KMS-11 (cell line): ENCODE data around the gene DNTT.
A peak's percentile ranks its signal among the peaks of the same experiment; 100 is the strongest.

Experiments
- H2AFZ ChIP-seq: fragments of 200-600 bp; sonication (generic); 2 replicates; pipeline ENCODE4 v1.6.1; 2016; ENCODE audit warnings: antibody characterized with exemption, mixed run types, low read depth
- H3K27ac ChIP-seq: fragments of 200-600 bp; sonication (generic); 2 replicates; pipeline ENCODE4 v1.6.1; 2016; ENCODE audit warnings: mild to moderate bottlenecking, mixed run types
- H3K27me3 ChIP-seq: fragments of 200-600 bp; sonication (generic); 2 replicates; pipeline ENCODE4 v1.6.1; 2017; ENCODE audit warnings: mild to moderate bottlenecking, low read depth, mixed run types, moderate library complexity; ENCODE audit not compliant: insufficient read depth
- H3K36me3 ChIP-seq: fragments of 200-600 bp; sonication (generic); 2 replicates; pipeline ENCODE4 v1.6.1; 2017; ENCODE audit warnings: mild to moderate bottlenecking, mixed run types; ENCODE audit not compliant: insufficient read depth
- H3K4me1 ChIP-seq: fragments of 200-600 bp; sonication (generic); 2 replicates; pipeline ENCODE4 v1.6.1; 2016; ENCODE audit warnings: mild to moderate bottlenecking, low read depth, mixed run types; ENCODE audit not compliant: poor library complexity, severe bottlenecking
- H3K4me2 ChIP-seq: fragments of 200-600 bp; sonication (generic); 2 replicates; pipeline ENCODE4 v1.7.0; 2016; ENCODE audit warnings: mild to moderate bottlenecking, mixed run types
- H3K4me3 ChIP-seq: fragments of 200-600 bp; sonication (generic); IDR thresholded peaks from 2 replicates; pipeline ENCODE4 v1.6.1; 2017; ENCODE audit warnings: low read depth, low read length, mixed read lengths; ENCODE audit not compliant: insufficient read depth
- H3K79me2 ChIP-seq: fragments of 200-600 bp; sonication (generic); 2 replicates; pipeline ENCODE4 v1.6.1; 2016; ENCODE audit warnings: low read depth, mixed run types; ENCODE audit not compliant: insufficient read depth
- H3K9ac ChIP-seq: fragments of 200-600 bp; sonication (generic); 2 replicates; pipeline ENCODE4 v1.6.1; 2016; ENCODE audit warnings: mild to moderate bottlenecking, mixed run types
- H4K20me1 ChIP-seq: fragments of 200-600 bp; sonication (generic); 2 replicates; pipeline ENCODE4 v1.6.1; 2016; ENCODE audit warnings: mild to moderate bottlenecking, mixed run types; ENCODE audit not compliant: insufficient read depth
- TF ChIP-seq, protein P1 (sequence below): fragments of 200-600 bp; sonication (generic); conservative IDR thresholded peaks from 2 replicates; pipeline ENCODE4 v1.6.1; 2017; ENCODE audit warnings: low read depth, mild to moderate bottlenecking, antibody characterized with exemption, low read length, moderate library complexity, mixed read lengths

Gene DNTT

DNA sequence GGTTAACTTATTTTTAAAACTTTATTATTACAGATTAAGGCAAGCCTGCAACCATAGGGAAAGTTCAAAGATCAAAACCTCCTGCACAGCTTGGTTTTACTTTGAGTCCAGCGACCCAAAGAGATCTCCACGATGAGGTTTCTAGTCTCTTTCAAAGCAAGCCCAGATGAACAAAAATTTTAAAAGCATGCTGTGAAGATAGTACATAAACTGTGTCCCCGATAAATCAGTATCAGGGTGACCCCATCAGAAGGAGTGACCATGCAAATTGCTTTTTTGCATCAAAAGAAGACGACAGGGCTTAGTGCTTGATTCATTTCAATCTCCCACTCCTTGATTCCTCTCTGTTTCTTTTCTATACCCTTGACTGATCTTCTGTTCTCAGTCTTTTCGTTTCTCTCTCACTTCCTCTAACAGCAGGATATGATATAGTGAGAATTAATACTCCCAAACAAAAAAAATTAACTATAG, 16.0 kb upstream of the DNTT start:
- peaks cover 24% of the 10 kb centered on the region for H3K4me1 ChIP-seq
- H3K4me3 ChIP-seq, result no peak overlapping the region
- H3K9ac ChIP-seq, result peak overlapping the region; percentile 40; the same call in 1 of the 2 replicates

DNA sequence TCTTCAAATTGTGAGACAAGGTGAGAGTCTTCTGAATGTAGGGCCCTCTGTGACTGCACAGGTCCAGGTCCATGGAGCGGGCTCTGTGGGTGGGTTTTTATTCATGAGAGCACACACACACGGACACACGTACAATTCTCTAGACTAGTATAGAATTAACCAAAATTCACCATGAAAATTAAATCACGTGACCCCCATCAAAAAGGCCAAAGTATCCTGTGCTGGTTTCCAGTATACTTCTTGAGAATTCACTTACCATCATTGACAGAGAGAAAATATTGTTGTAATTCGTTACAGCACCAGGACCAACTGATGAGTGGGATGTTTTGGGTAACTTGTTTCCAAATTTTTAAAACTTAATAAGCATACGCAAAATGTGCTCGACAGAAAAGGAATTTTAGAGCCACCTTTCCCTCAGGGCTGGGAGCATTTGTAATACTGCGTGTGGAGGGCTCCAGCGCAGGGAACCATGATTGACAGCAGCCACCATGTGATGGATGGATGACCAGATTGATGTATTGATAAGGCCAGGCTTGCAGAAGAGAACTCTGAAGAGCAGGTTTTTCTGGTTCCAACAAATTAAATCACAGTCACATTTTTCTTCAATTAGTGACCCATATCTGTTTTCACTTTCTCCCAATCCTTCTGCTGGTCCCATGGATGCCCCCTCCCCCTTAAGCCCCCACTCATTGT, 14.9 kb upstream of the DNTT start:
- Histone ChIP-seq H3K27ac (no peak overlapping the region), H4K20me1 (no peaks in the 10 kb centered on the region), H3K9ac (no peak overlapping the region), H3K36me3 (no peaks in the 10 kb centered on the region), H3K4me2 (no peak overlapping the region), H2AFZ (no peak overlapping the region), H3K27me3 (no peaks in the 10 kb centered on the region), H3K4me3 (no peak overlapping the region), H3K79me2 (no peaks in the 10 kb centered on the region), H3K4me1 (peaks cover 24% of the 10 kb centered on the region)
- TF ChIP-seq, protein P1, sequence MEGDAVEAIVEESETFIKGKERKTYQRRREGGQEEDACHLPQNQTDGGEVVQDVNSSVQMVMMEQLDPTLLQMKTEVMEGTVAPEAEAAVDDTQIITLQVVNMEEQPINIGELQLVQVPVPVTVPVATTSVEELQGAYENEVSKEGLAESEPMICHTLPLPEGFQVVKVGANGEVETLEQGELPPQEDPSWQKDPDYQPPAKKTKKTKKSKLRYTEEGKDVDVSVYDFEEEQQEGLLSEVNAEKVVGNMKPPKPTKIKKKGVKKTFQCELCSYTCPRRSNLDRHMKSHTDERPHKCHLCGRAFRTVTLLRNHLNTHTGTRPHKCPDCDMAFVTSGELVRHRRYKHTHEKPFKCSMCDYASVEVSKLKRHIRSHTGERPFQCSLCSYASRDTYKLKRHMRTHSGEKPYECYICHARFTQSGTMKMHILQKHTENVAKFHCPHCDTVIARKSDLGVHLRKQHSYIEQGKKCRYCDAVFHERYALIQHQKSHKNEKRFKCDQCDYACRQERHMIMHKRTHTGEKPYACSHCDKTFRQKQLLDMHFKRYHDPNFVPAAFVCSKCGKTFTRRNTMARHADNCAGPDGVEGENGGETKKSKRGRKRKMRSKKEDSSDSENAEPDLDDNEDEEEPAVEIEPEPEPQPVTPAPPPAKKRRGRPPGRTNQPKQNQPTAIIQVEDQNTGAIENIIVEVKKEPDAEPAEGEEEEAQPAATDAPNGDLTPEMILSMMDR, result no peak

More for the DNA sequence above, 16.0 kb upstream of the DNTT start:
- TF ChIP-seq, protein P1, result no peak
- H4K20me1 ChIP-seq, result no peaks in the 10 kb centered on the region
- peak overlapping the region; percentile 72 for H3K4me2 ChIP-seq
- no peaks in the 10 kb centered on the region for H3K36me3 ChIP-seq
- no peaks in the 10 kb centered on the region for H3K79me2 ChIP-seq
- no peaks in the 10 kb centered on the region for H3K27me3 ChIP-seq
- H2AFZ ChIP-seq, result peak overlapping the region; percentile 70
- peak overlapping the region; percentile 71 for H3K27ac ChIP-seq

DNA sequence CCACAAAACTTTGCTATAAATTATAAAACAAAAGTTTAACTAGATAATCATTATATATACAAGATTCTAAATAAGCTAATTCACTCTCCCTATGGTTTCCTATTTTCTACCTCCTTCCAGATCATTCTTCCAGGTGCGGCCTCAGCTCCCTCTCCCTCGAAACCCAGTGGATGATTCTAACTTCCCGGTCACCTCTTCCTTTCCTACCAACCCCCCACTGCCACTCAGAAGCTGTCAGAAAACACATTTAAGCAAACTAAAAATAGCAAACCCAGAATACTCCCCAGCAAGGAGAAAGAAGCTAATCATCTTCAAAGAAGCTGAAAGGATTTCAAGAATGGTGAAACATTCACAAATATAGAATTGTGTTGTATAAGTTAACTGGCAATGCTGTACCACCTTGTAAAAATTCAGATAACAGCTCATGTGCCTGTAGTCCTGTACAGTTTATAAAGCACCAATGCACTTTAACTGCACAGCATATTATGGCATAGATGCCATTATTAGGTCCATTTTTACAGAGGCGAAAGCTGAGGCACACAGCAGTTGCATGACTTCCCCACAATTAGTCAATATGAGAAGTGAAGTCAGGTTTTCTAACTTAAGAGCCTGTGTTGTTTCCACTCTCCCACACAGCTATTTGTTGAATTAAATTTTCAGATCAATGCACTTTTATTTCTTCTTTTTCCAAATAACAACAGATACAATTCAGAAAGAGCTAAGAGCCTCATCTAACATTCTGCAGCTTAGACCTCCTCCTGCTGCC, 13.7 kb upstream of the DNTT start:
- Histone ChIP-seq H3K4me2 (no peak overlapping the region), H3K4me1 (peaks cover 24% of the 10 kb centered on the region), H3K27ac (no peak overlapping the region), H2AFZ (no peak overlapping the region), H3K79me2 (no peaks in the 10 kb centered on the region), H3K9ac (no peak overlapping the region), H4K20me1 (no peaks in the 10 kb centered on the region), H3K27me3 (no peaks in the 10 kb centered on the region), H3K36me3 (no peaks in the 10 kb centered on the region), H3K4me3 (no peak overlapping the region)
- TF ChIP-seq, protein P1, result no peak

DNA sequence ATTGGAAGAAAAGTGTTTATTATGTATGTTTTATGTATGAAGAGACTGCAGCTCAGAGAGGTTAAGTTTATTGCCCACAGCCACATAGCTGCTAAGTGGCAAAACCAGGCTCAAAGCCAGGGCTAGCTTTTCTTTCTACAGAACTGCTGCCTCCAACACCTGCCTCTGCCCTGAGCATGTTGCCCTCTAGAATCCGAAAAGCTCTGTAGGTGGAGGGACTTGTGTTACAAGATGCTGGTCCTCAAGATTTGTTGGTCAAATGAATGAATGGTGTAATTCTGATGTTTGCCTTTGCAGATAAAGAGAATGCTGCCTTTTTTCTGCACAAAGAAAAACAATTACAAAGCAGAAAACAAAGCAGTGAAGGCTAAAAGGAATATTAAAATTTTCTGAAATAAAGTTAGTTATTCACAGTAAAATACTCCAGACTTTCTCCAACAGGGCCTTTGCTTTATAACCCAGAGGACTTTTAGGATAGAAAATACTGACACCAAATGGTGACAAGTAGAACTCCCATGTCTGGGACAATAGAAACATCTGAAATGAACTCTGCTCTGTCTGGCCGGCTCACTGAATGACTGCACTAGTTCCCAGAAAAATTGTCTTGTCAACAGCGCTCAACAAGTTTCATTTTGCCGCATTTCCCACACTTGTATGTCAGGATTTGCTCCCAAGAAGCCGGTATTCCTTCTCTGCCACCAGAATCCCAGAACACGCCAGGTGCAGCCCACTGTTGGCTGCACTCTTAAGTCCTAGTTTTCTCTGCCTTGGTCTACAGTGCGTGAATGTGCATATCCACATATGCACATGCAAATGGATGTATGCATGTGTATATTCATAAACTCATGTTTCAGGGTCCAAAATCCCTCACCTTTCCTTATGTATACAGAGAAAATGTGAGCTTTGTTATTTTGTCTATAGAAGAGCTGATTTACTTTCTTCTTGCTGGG, 11.0 kb upstream of the DNTT start:
- TF ChIP-seq, protein P1, result peak; percentile 59
- Histone ChIP-seq H3K4me2 (no peak overlapping the region), H4K20me1 (no peaks in the 10 kb centered on the region), H3K27me3 (no peaks in the 10 kb centered on the region), H3K27ac (no peak overlapping the region), H3K36me3 (no peaks in the 10 kb centered on the region), H3K4me1 (peaks cover 11% of the 10 kb centered on the region), H3K4me3 (no peak overlapping the region), H2AFZ (no peak overlapping the region), H3K9ac (no peak overlapping the region), H3K79me2 (no peaks in the 10 kb centered on the region)
